Activated T-cell treated with anti-CD3 and anti-CD28 coated beads for 24 hours (primary cell): ENCODE results near the gene AKR1C1.
"Not testable (repeated sequence)": the region's sequence is repeated elsewhere in the genome, so short reads cannot be mapped to it uniquely, and the experiment has no call there.

Experiments
- DNase-seq: peaks from one replicate; pipeline ENCODE4 v3.0.0-alpha.2; 2020; ENCODE audit warnings: low read depth

AKR1C1 gene

GRCh38 chr10:4947635-4948596 is 15.3 kb upstream of the AKR1C1 start:
- no peak for DNase-seq

DNA sequence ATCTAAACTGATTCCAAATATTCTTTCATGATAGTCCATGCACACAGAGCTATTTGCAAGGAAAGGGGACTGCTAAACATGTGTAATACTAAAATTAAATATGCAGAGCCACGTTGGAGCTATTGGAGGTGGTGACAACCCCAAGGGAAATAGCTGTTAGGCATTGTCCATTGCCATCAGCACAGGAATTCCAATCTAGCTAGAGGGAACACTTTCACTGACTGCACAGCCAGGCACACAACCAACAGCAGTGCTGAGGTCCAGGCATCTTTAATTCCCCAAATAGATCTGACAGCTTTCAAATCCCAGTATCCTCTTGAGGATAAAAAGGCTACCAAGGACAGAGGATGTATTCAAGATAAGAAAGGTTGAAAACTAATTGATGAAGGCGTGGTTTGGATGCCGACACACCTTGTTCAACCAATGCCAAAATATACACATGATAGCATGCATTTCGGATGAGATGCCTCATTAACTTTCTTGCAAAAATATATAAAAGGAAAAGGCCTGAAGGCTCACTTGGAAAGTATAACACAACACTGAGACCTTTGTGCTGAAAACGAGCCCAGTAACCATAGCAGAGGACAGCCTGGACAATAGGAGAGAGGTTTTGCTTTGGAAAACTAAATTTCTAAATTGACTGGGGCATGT is 11.6 kb upstream of the AKR1C1 start:
- DNase-seq: not testable (repeated sequence)

DNA sequence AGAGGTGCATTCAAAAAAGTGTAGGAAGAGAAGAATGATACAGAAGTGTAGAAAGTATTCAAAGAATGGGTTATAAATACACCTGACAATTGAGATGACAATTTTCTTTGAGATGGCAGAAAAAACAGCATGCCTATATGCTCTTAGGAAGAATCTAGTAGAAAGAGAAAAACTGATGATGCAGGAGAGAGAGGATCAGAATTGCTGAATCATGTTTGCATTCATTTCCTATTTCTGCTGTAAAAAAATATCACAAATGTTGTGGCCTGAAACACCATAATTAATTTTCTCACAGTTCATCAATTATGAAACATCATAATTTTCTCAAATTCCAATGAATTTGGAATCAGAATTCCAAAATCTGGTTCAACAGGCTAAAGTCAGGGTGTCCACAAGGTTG is 9.8 kb upstream of the AKR1C1 start:
- no peak for DNase-seq

DNA sequence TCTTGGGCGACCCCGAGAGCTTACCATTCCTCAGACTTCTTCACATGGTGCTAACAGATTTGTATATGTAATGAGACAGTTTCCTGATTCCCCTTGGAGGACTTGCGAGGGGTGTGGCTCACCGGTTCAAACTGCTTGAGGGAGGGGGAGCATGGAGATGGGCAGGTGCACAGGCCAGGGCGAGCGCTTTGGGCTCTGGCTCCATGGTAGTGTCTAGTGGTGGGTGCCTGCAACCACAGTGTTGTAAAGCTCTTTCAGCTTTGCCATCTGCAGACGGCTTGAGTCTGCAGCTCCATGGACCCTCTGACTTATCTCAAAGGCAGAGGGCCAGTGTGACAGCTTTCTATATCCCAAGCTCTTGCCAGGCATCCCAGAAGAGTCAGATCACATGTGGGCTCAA is 7.1 kb upstream of the AKR1C1 start:
- not testable (repeated sequence) for DNase-seq

- not testable (repeated sequence) for DNase-seq
Measured at GRCh38 chr10:4956955-4957645, 6.1 kb upstream of the AKR1C1 start.

GRCh38 chr10:4961558-4961957 is 1.7 kb upstream of the AKR1C1 start:
- not testable (repeated sequence) for DNase-seq

DNA sequence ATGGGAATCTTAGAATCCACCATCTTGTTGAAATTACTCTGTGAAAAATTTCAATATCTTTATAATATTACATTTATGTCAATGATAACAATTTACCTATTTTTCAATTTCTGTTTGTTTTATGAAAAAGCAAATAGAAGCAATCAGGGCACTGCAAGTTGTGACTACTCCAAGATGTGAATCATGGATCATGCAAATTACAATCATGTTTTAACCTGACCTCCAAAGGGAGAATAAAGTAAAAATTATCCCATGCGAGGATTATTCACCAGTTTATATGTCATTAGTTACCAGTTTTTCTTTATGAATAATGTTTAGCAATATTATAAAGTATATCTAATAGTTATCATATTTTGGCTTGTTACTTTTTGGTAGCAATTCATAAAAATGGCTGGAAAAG is 907 bp upstream of the AKR1C1 start:
- DNase-seq: not testable (repeated sequence)

- DNase-seq: not testable (repeated sequence)
Measured at GRCh38 chr10:4963815-4964154, 570 bp downstream of the AKR1C1 start.

GRCh38 chr10:4965763-4966162 is 2.5 kb downstream of the AKR1C1 start:
- not testable (repeated sequence) for DNase-seq

GRCh38 chr10:4967189-4967588 is 4.0 kb downstream of the AKR1C1 start:
- not testable (repeated sequence) for DNase-seq

DNA sequence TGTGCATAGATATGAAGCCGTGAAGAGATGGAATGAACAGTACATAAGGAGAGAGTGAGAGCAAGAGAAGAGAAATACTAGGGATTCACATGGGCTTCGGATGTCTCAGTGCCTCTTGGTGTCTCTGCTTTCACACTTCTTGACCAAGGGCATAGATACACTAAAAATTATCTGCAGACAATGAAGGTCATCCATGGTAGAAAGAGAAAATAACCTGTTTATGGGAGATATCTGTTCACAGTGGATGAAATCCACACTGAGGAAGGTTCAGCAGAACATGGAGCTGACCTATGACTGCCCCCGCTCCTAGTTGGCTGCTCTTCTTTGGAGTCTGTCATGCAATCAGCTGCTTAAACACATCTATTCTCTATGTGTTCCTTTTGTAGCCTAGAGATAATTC is 6.1 kb downstream of the AKR1C1 start:
- DNase-seq: not testable (repeated sequence)

GRCh38 chr10:4970362-4970761 is 7.1 kb downstream of the AKR1C1 start:
- DNase-seq: not testable (repeated sequence)

- DNase-seq: not testable (repeated sequence)
Measured at GRCh38 chr10:4972369-4973142, 9.3 kb downstream of the AKR1C1 start.

DNA sequence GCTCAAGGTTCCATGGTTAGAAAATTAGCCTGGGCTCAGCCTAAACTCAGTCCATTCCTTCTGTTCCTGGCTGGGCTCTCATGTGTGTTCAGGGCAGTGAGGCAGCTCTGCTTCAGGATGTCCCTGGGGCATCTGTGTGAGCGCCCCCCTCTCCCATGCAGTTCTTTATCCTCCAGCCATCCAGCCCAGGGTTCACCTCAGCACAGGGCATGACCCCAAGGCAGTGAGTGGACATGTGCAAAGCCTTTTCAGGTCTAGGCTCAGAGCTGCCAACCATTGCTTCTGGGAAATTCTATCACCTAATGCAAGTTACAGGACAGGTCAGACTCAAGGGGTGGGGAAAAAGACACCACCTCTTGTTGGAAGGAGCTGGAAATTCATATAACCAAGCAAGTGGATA is 10.1 kb downstream of the AKR1C1 start:
- not testable (repeated sequence) for DNase-seq

GRCh38 chr10:4974400-4974799 is 11.2 kb downstream of the AKR1C1 start:
- not testable (repeated sequence) for DNase-seq

DNA sequence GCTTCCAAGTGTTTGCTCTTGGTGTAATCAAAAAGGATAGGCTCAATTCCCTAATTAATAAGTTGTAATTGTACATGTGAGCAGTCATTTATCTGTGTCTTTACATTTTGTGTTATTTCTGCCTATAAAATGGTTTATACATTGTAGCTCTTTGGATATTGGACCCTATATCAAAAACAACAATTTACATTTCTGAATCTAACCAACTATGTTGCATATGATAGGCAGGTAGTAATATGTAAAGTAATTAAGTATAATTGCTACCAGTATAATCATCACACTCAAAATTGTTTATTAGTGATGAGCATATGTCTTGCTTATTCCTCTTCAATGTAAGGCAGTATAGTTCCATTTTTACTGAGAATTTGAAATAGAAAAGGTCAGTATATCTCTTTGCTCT is 13.8 kb downstream of the AKR1C1 start:
- DNase-seq: no peak

GRCh38 chr10:4978870-4979269 is 15.7 kb downstream of the AKR1C1 start:
- no peak for DNase-seq

DNA sequence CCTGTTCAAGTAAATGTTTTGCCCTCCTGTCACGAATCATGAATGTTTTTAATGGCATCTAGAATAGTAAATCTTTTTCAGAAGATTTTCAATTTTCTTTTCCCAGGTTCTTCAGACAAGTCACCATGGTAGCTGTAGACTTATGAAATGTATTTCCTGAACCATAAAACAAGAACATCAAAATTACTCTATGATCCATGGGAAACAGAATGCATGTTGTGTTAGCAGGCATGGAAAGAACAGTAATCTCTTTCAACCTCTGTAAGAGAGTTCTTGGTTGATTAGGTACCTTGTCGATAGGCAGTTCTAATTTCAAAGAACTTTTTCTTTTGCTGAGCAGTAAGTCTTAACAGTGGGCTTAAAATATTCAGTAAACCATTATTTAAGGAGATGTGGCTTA is 17.6 kb downstream of the AKR1C1 start:
- no peak for DNase-seq

DNA sequence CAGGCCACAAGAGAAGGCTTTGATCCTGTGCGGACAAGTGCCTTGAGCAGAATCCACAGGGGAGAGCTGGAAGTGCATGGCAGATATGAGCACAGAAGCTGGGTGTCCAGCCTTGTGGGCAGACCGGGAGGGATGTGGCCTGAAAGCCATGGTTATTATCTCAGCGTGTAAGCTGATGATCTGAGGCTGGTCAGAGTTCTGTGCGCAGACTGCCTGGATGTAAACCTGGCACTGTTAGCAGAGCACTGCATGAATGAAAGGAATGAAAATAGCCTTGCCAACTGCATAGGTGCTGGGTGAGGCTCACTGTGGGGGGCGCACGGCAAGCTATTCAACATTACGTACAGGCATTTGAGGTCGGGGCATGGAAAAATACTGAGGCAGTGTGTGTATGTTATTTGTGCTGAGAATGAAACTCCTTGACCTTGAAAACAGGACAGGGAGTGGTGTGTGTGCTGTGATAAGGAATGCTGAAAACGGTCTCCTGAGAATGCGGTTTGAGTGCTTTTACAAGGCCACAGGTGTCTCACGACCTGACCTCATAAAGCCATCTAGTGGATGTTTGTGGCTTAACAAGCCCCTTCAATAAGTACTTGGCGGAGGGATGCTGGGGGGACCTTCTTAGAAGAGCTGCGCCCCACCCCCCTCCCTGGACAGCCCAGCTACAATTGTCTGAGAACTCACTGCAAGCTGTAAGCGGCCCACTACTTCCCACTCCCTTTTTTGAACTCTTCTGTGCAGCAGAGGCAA is 18.7 kb downstream of the AKR1C1 start:
- no peak for DNase-seq

- no peak for DNase-seq
Measured at GRCh38 chr10:4982764-4983226, 19.6 kb downstream of the AKR1C1 start.

- no peak for DNase-seq
Measured at GRCh38 chr10:4983615-4984216, 20.5 kb downstream of the AKR1C1 start.
